ENCODE results near the gene KCNA5. TPM values are rescaled to one million over a fixed set of nuclear protein-coding genes. Genes with fewer than 3 reads are reported as not detected.

The KCNA5 gene
- polyA plus RNA-seq, 4 donors = 2.1 to 2.5 (median 2.3) TPM

- DNase-seq (ENCODE audit: low read depth in 4 of 4, low spot score in 2 of 4) = no peak
Measured at GRCh38 chr12:5026342-5026938, 17.2 kb upstream of the KCNA5 start.

GRCh38 chr12:5027046-5027821, 16.4 kb upstream of the KCNA5 start:
- no peak for DNase-seq (ENCODE audit: low read depth in 4 of 4, low spot score in 2 of 4)

DNA sequence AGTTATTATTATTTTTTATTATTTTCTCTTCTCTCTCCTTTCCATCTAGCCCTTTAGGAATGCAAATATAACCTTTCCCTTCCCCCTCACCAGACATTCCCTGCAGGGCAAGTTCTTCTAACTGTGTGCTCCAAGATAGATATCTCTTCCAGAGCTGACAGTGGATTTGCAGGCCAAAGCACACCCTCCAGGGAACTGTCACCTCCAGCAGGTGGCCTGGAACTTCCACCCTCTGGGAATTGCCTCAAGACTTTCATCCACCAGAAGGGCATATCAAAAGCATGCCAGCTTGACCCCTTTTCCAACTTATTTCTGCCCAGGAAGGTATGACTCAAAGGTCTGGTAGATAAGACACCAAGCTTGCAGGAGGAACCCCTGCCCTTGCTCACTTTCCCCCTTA, 13.6 kb upstream of the KCNA5 start:
- no peak for DNase-seq (ENCODE audit: low read depth in 4 of 4, low spot score in 2 of 4)

DNA sequence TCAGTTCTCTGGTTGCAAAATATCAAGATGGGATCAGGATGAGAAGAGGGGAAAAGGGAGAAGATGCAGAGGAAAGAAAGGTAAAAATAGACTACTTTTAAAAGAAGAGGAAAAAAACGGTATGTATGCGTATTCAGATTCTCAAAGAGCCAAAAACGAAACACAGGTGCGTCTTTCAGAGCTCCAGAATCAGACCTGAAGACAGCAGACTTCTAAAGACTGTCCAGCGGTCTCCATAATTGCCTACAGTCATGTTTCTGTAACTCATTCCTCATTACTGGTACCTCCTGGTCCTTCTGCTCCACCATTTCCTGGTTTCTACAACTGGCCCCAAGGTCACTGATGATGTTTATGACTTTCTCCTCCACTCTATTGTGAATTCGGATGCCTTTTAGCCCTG, 12.4 kb upstream of the KCNA5 start:
- no peak for DNase-seq (ENCODE audit: low read depth in 4 of 4, low spot score in 2 of 4)

- no peak for DNase-seq (ENCODE audit: low read depth in 4 of 4, low spot score in 2 of 4)
Measured at GRCh38 chr12:5031958-5032357, 11.7 kb upstream of the KCNA5 start.

DNA sequence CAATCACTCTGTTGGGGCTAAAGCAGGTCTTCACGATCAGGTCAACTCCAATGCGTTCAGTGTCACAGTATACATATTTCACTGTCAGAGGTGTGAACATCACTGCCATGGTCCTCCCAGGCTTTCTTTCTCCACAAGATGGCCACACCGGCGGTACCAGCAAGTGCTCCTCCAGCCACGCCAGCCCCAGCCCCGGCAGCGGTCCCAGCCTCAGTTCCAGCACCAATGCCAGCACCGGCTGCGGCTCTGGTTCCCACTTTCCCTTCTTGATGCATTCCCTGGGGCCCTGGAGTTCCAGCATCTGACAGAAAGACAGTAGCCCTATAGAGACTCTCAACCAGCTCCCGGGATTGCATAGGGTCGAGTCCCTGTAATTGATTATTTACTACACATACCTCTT, 10.9 kb upstream of the KCNA5 start:
- DNase-seq (ENCODE audit: low read depth in 4 of 4, low spot score in 2 of 4) = no peak

GRCh38 chr12:5033883-5034282, 9.8 kb upstream of the KCNA5 start:
- no peak for DNase-seq (ENCODE audit: low read depth in 4 of 4, low spot score in 2 of 4)

- DNase-seq (ENCODE audit: low read depth in 4 of 4, low spot score in 2 of 4) = no peak
Measured at GRCh38 chr12:5034603-5035002, 9.1 kb upstream of the KCNA5 start.

GRCh38 chr12:5035618-5036017, 8.1 kb upstream of the KCNA5 start:
- no peak for DNase-seq (ENCODE audit: low read depth in 4 of 4, low spot score in 2 of 4)

- no peak for DNase-seq (ENCODE audit: low read depth in 4 of 4, low spot score in 2 of 4)
Measured at GRCh38 chr12:5036031-5036430, 7.6 kb upstream of the KCNA5 start.

DNA sequence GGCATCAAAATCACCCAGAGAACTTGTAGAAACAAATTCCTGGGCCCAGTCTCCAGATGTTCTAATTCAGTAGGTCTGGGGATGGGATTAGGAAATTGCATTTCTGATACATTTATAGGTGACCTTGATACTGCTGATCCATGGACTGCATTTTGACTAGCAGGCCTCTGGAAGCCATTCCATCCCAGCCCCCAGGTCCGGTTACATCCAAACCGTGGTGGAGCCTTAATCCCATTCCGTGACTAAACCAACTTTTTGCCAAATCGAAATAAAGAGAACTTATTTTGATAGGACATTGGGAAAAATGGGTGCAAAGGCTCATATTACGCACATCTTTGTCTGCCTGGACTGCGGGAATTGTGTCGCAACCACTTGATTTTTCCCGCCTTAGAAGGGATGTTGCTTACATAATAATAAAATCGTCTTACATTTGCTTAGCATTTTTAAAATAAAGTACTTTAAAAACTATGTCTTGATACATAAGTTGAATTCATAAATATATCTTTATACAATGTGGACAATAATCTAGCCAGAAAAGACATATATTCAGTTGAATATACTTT, 5.8 kb upstream of the KCNA5 start:
- no peak for DNase-seq (ENCODE audit: low read depth in 4 of 4, low spot score in 2 of 4)

DNA sequence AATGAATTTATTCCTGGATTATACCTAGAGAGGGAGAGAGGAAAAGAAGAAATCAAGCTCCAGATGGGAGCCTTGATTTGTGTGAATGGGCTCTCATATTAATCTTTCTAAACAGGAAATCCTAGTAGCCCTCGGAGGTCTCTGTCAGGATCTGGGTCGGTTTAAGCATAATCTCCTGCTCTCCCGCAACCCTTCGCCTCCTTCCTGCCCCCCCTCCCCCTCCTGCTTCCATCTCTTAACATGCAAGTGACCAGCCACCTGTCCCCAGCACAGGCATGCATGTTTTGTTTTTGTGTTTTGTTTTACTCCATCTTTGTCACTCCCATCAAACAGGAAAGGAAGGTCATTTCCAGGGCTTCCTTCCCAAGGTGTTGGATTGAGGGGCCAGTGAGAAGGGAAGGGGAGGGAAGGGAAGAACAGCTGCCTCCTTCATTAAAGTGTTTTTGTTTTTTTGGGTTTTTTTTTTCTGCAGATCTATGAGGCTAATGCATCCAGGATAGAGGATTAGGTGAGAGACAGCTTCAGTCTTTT, 4.8 kb upstream of the KCNA5 start:
- no peak for DNase-seq (ENCODE audit: low read depth in 4 of 4, low spot score in 2 of 4)

DNA sequence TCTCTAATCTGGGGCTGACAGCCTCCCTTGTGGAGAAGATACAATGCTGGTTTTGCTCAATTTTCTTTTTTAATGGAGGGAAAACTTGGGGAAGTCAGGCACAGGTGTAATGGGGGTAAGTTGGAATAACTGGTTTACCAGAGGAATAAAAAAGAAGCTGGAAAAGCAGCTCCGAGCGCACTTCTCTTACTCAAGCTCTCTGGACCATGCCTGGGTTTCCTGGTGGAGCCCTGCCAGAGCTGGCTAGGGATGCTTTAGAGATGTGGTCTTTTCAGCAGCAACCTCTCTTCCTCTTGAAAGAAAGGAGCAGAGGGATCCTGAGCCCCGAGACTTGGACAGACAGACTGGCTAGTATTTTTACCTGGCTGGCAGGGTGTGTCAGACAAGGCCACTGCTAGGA, 3.9 kb upstream of the KCNA5 start:
- DNase-seq (ENCODE audit: low read depth in 4 of 4, low spot score in 2 of 4) = no peak

DNA sequence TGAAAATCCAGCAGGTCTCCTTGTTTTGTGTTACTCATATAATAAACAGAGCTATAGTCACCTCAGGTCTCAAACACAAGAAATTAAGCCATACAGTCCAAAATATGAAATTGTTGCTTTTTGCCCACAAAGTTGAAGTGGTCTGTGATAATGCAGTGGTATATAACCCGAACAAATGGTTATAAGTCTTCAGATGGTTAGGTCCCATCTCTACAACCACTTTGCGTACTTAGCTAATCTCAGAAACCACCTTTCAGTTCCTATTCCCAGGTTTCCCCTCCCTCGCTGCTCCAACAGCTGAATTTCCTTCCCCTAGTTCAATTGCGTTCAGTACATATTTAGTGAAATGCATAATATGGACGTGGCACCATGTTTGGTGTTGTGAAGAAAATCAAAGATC, 3.3 kb upstream of the KCNA5 start:
- no peak for DNase-seq (ENCODE audit: low read depth in 4 of 4, low spot score in 2 of 4)

DNA sequence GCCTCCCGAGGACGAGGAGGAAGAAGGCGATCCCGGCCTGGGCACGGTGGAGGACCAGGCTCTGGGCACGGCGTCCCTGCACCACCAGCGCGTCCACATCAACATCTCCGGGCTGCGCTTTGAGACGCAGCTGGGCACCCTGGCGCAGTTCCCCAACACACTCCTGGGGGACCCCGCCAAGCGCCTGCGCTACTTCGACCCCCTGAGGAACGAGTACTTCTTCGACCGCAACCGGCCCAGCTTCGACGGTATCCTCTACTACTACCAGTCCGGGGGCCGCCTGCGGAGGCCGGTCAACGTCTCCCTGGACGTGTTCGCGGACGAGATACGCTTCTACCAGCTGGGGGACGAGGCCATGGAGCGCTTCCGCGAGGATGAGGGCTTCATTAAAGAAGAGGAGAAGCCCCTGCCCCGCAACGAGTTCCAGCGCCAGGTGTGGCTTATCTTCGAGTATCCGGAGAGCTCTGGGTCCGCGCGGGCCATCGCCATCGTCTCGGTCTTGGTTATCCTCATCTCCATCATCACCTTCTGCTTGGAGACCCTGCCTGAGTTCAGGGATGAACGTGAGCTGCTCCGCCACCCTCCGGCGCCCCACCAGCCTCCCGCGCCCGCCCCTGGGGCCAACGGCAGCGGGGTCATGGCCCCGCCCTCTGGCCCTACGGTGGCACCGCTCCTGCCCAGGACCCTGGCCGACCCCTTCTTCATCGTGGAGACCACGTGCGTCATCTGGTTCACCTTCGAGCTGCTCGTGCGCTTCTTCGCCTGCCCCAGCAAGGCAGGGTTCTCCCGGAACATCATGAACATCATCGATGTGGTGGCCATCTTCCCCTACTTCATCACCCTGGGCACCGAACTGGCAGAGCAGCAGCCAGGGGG, 979 bp downstream of the KCNA5 start:
- DNase-seq (ENCODE audit: low read depth in 4 of 4, low spot score in 2 of 4) = no peak

DNA sequence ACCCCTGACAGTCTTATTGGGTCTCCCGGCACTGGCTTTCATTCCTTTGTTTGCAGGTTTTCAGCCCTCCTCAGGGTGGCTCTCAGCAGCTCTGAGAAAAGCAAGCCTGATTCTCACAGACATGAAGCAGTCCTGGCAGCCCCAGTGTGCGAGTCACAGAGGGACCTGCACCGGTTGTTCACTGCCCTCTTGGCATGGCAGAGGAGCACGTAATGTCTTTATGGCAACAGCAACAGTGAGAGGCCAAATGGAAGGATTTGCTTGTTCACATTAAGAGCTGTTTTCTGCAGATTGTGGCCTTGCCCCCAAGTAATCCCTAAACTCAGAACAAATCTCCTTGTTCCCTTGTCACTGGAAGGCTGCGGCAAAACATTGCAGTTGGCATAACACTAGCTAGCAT, 3.4 kb downstream of the KCNA5 start:
- DNase-seq (ENCODE audit: low read depth in 4 of 4, low spot score in 2 of 4) = no peak

- DNase-seq (ENCODE audit: low read depth in 4 of 4, low spot score in 2 of 4) = no peak
Measured at GRCh38 chr12:5047729-5048128, 4.0 kb downstream of the KCNA5 start.

GRCh38 chr12:5050542-5050941, 6.9 kb downstream of the KCNA5 start:
- no peak for DNase-seq (ENCODE audit: low read depth in 4 of 4, low spot score in 2 of 4)

GRCh38 chr12:5051334-5051733, 7.7 kb downstream of the KCNA5 start:
- no peak for DNase-seq (ENCODE audit: low read depth in 4 of 4, low spot score in 2 of 4)

GRCh38 chr12:5051913-5052312, 8.2 kb downstream of the KCNA5 start:
- no peak for DNase-seq (ENCODE audit: low read depth in 4 of 4, low spot score in 2 of 4)

- DNase-seq (ENCODE audit: low read depth in 4 of 4, low spot score in 2 of 4) = no peak
Measured at GRCh38 chr12:5052348-5052747, 8.7 kb downstream of the KCNA5 start.
